GM12878 (cell line): Measurements from ENCODE around the gene BPGM. TPM values are rescaled to one million over a fixed set of nuclear protein-coding genes. Genes with fewer than 3 reads are reported as not detected.

Experiments used
- BCLAF1 ChIP-seq: fragments of 450-650 bp; IDR thresholded peaks from 2 replicates; pipeline ENCODE4 v1.6.1; 2017; ENCODE audit warnings: antibody characterized with exemption, mild to moderate bottlenecking, moderate library complexity
- ETV6 ChIP-seq, 2 experiments: fragments of 450-650 bp in 1 of 2; IDR thresholded peaks in 1 of 2; conservative IDR thresholded peaks in 1 of 2; 2 replicates each; pipeline ENCODE4 v1.6.1; 2014; ENCODE audit warnings: antibody characterized with exemption in 1 of 2, borderline replicate concordance in 1 of 2, low read depth in 1 of 2, mild to moderate bottlenecking in 1 of 2, moderate library complexity in 1 of 2
- MYC ChIP-seq: IDR thresholded peaks from 2 replicates; pipeline ENCODE4 v1.6.1; 2011; ENCODE audit warnings: mild to moderate bottlenecking, low read length, moderate library complexity, inconsistent platforms; ENCODE audit not compliant: insufficient read depth, insufficient replicate concordance, insufficient read length, severe bottlenecking
- RAD51 ChIP-seq: fragments of 450-650 bp; IDR thresholded peaks from 2 replicates; pipeline ENCODE4 v1.6.1; 2016; ENCODE audit warnings: moderate library complexity, mild to moderate bottlenecking, inconsistent platforms
- SKIL ChIP-seq: fragments of 450-650 bp; IDR thresholded peaks from 2 replicates; pipeline ENCODE4 v1.6.1; 2017; ENCODE audit warnings: mild to moderate bottlenecking, low read depth, inconsistent platforms; ENCODE audit not compliant: poor library complexity, severe bottlenecking
- SMAD5 ChIP-seq: IDR thresholded peaks from 2 replicates; pipeline ENCODE4 v1.6.1; 2016; ENCODE audit warnings: antibody characterized with exemption, low read depth
- TBL1XR1 ChIP-seq: IDR thresholded peaks from 2 replicates; pipeline ENCODE4 v1.6.1; 2012; ENCODE audit warnings: low read depth, low read length, improper control_type of control experiment
- TCF7 ChIP-seq: IDR thresholded peaks from 2 replicates; pipeline ENCODE4 v1.6.1; 2014; ENCODE audit warnings: antibody characterized with exemption, borderline replicate concordance
- ZBTB40 ChIP-seq: fragments of 450-650 bp; IDR thresholded peaks from 2 replicates; pipeline ENCODE4 v1.6.1; 2016; ENCODE audit warnings: mild to moderate bottlenecking, moderate library complexity, borderline replicate concordance
- polyA plus RNA-seq, 11 experiments: library from polyadenylated mRNA; depleted of rRNA in 4 of 11; unstranded in 6 of 11; stranded (reverse) in 5 of 11; fragments of >200 nt; fragmentation: Nextera tagmentation in 4 of 11; fragmentation: Illumina TruSeq in 1 of 11; extraction: Ambion mirVana in 4 of 11; extraction: Trizol in 1 of 11; gene quantifications; 1 replicate in 1 of 11; 2 replicates in 10 of 11; pipeline versions ENCODE4 v1.2.1 to v1.2.3, GENCODE V29; 2011 to 2016; ENCODE audit warnings: inconsistent platforms in 2 of 11, missing spikeins in 2 of 11, low read depth in 1 of 11
- total RNA-seq, 4 experiments: library from RNA; depleted of rRNA in 3 of 4; stranded (reverse); fragments of >200 nt in 3 of 4; fragmentation: Illumina TruSeq in 1 of 4; extraction: Trizol in 1 of 4; gene quantifications; 2 replicates each; pipeline versions ENCODE4 v1.2.1 to v1.2.3, GENCODE V29; 2013 to 2021

BPGM gene
- total and polyA plus RNA-seq, 10 of the 15 experiments (the other 5 are each of a cell fraction or from before 2014, with no cell fraction given) = 9.0 to 20.1 (median 15.2) TPM

- TF ChIP-seq SKIL = no peak
- no peak for TF ChIP-seq TBL1XR1
- TF ChIP-seq TCF7 = no peak
- no peak for TF ChIP-seq RAD51
- TF ChIP-seq SMAD5 = no peak
- no peak for TF ChIP-seq BCLAF1
- no peak for TF ChIP-seq ETV6 (conservative IDR thresholded peaks at IDR 0.05 in 1 of 2, IDR thresholded peaks at IDR 0.05 in 1 of 2; ENCODE audit: borderline replicate concordance in 1 of 2, low read depth in 1 of 2)
- no peak for TF ChIP-seq MYC
- TF ChIP-seq ZBTB40 = no peak
Observed at GRCh38 chr7:134694767-134695166, 48.1 kb downstream of the BPGM start (continued).
